Measurements from ENCODE around the gene AEBP1. TPM values are rescaled to one million over a fixed set of nuclear protein-coding genes. Genes with fewer than 3 reads are reported as not detected.

The AEBP1 gene
- 100 to 1,000 TPM in 5 of 12 donors, 10 to 100 TPM in 6, not detected in 1; 57.6 to 145 (median 93.5) TPM for polyA plus RNA-seq (ENCODE audit: insufficient read length in 12 of 12)
- long read RNA-seq, donor 1, full-length matches to known transcripts: 2 of 15 reads
- long read RNA-seq, donor 1, partial matches to known transcripts: 13 of 15 reads
- long read RNA-seq, donor 1, other reads (novel, unspliced or antisense): 0 of 15 reads
- long read RNA-seq, donor 2, full-length matches to known transcripts: 9 of 17 reads
- long read RNA-seq, donor 2, partial matches to known transcripts: 8 of 17 reads
- long read RNA-seq, donor 2, other reads (novel, unspliced or antisense): 0 of 17 reads
- long read RNA-seq, donor 3, full-length matches to known transcripts: 5 of 5 reads
- long read RNA-seq, donor 3, partial matches to known transcripts: 0 of 5 reads
- long read RNA-seq, donor 3, other reads (novel, unspliced or antisense): 0 of 5 reads
- long read RNA-seq, donor 4, full-length matches to known transcripts: 2 of 2 reads
- long read RNA-seq, donor 4, partial matches to known transcripts: 0 of 2 reads
- long read RNA-seq, donor 4, other reads (novel, unspliced or antisense): 0 of 2 reads
- long read RNA-seq, donor 5, full-length matches to known transcripts: 7 of 14 reads
- long read RNA-seq, donor 5, partial matches to known transcripts: 7 of 14 reads
- long read RNA-seq, donor 5, other reads (novel, unspliced or antisense): 0 of 14 reads
- long read RNA-seq, donor 6, full-length matches to known transcripts: 2 of 2 reads
- long read RNA-seq, donor 6, partial matches to known transcripts: 0 of 2 reads
- long read RNA-seq, donor 6, other reads (novel, unspliced or antisense): 0 of 2 reads
- long read RNA-seq, donor 7, full-length matches to known transcripts: 2 of 2 reads
- long read RNA-seq, donor 7, partial matches to known transcripts: 0 of 2 reads
- long read RNA-seq, donor 7, other reads (novel, unspliced or antisense): 0 of 2 reads
- long read RNA-seq, donor 8, full-length matches to known transcripts: 11 of 27 reads
- long read RNA-seq, donor 8, partial matches to known transcripts: 16 of 27 reads
- long read RNA-seq, donor 8, other reads (novel, unspliced or antisense): 0 of 27 reads
- long read RNA-seq, donor 9, full-length matches to known transcripts: 4 of 4 reads
- long read RNA-seq, donor 9, partial matches to known transcripts: 0 of 4 reads
- long read RNA-seq, donor 9, other reads (novel, unspliced or antisense): 0 of 4 reads
- long read RNA-seq, donor 10, full-length matches to known transcripts: 12 of 12 reads
- long read RNA-seq, donor 10, partial matches to known transcripts: 0 of 12 reads
- long read RNA-seq, donor 10, other reads (novel, unspliced or antisense): 0 of 12 reads
- long read RNA-seq, donor 11, full-length matches to known transcripts: 9 of 31 reads
- long read RNA-seq, donor 11, partial matches to known transcripts: 22 of 31 reads
- long read RNA-seq, donor 11, other reads (novel, unspliced or antisense): 0 of 31 reads

GRCh38 chr7:44103923-44104859, at the start of gene AEBP1:
Gene AEBP1 (plus strand): TSS chr7:44104345. CDS start chr7:44104666, 321 bp downstream.
- DNase-seq: no peak

GRCh38 chr7:44056681-44057080, 47.5 kb upstream of the AEBP1 start:
- no peak for DNase-seq

GRCh38 chr7:44057181-44057848, 46.8 kb upstream of the AEBP1 start:
- DNase-seq: no peak

GRCh38 chr7:44057849-44058758, 46.0 kb upstream of the AEBP1 start:
- no peak for DNase-seq

GRCh38 chr7:44058759-44059218, 45.4 kb upstream of the AEBP1 start:
- DNase-seq: no peak

- DNase-seq: no peak
Observed at GRCh38 chr7:44059219-44060090, 44.7 kb upstream of the AEBP1 start.

GRCh38 chr7:44060091-44060947, 43.8 kb upstream of the AEBP1 start:
- DNase-seq: no peak

GRCh38 chr7:44060948-44061644, 43.0 kb upstream of the AEBP1 start:
- no peak for DNase-seq

- no peak for DNase-seq
Observed at GRCh38 chr7:44061645-44062179, 42.4 kb upstream of the AEBP1 start.

- DNase-seq: no peak
Observed at GRCh38 chr7:44062180-44062902, 41.8 kb upstream of the AEBP1 start.

GRCh38 chr7:44062903-44063295, 41.2 kb upstream of the AEBP1 start:
- no peak for DNase-seq

- no peak for DNase-seq
Observed at GRCh38 chr7:44063547-44063893, 40.6 kb upstream of the AEBP1 start.

- DNase-seq: no peak
Observed at GRCh38 chr7:44063894-44064651, 40.1 kb upstream of the AEBP1 start.

GRCh38 chr7:44064791-44065430, 39.2 kb upstream of the AEBP1 start:
- DNase-seq: no peak

Measured in muscle of arm (tissue), 14 donors.